WTC11 (cell line): ENCODE results near the gene NCOA1. TPM values are rescaled to one million over a fixed set of nuclear protein-coding genes. Genes with fewer than 3 reads are reported as not detected.

Source experiments
- ATAC-seq: fragments of 200-7000 bp; cut with Tn5 transposase; 2 replicates; pipeline ENCODE4 v1.10.0; 2021; ENCODE audit warnings: mild to moderate bottlenecking, moderate library complexity
- CTCF ChIA-PET: fragments of 300-600 bp; sonication (Branson Sonifier 250); formaldehyde crosslinking; loops from one replicate; lab custom pipeline; 2021; ENCODE audit warnings: antibody characterized with exemption; lab: Charles Lee
- POLR2A ChIA-PET: fragments of 350-600 bp; sonication (Branson Sonifier 250); formaldehyde crosslinking; loops from one replicate; lab custom pipeline; 2021; ENCODE audit warnings: antibody characterized with exemption; lab: Charles Lee
- DNase-seq: peaks from one replicate; pipeline ENCODE4 v3.0.0; 2021; ENCODE audit warnings: low spot score
- H3K27ac Mint-ChIP-seq: 2 replicates; pipeline ENCODE4 v1.8.0; 2021; ENCODE audit warnings: mixed read lengths
- H3K27me3 Mint-ChIP-seq: 2 replicates; pipeline ENCODE4 v1.8.0; 2021; ENCODE audit warnings: low read depth, mild to moderate bottlenecking, moderate library complexity, mixed read lengths
- H3K36me3 Mint-ChIP-seq: 2 replicates; pipeline ENCODE4 v1.8.0; 2021; ENCODE audit warnings: mixed read lengths
- H3K4me1 Mint-ChIP-seq: 2 replicates; pipeline ENCODE4 v1.8.0; 2022; ENCODE audit warnings: mixed read lengths
- H3K4me3 Mint-ChIP-seq: 2 replicates; pipeline ENCODE4 v1.8.0; 2021; ENCODE audit warnings: mild to moderate bottlenecking, moderate library complexity, mixed read lengths
- H3K9me3 Mint-ChIP-seq: 2 replicates; pipeline ENCODE4 v1.8.0; 2021; ENCODE audit warnings: mixed read lengths
- ATF1 ChIP-seq: sonication (generic); formaldehyde crosslinking; IDR thresholded peaks from 2 replicates; pipeline ENCODE4 v1.8.1; 2023; ENCODE audit warnings: mild to moderate bottlenecking, moderate library complexity, missing genetic modification reagents
- FOXK1 ChIP-seq: sonication (generic); formaldehyde crosslinking; IDR thresholded peaks from 2 replicates; pipeline ENCODE4 v1.8.0; 2022; ENCODE audit warnings: mild to moderate bottlenecking, moderate library complexity, missing genetic modification reagents
- GTF2I ChIP-seq: fragments of 250-450 bp; sonication (Bioruptor Pico); conservative IDR thresholded peaks from 2 replicates; pipeline ENCODE4 v1.4.0; 2021; ENCODE audit warnings: mild to moderate bottlenecking
- HMGA2 ChIP-seq: fragments of 250-450 bp; sonication (Bioruptor Pico); IDR thresholded peaks from 2 replicates; pipeline ENCODE4 v1.4.0; 2021; ENCODE audit warnings: mild to moderate bottlenecking, moderate library complexity
- NFATC4 ChIP-seq: fragments of 250-450 bp; sonication (Bioruptor Pico); IDR thresholded peaks from 2 replicates; pipeline ENCODE4 v1.9.0; 2021; ENCODE audit warnings: mild to moderate bottlenecking
- NR2C2 ChIP-seq: sonication (generic); formaldehyde crosslinking; IDR thresholded peaks from 2 replicates; pipeline ENCODE4 v1.8.0; 2022; ENCODE audit warnings: mild to moderate bottlenecking, missing genetic modification reagents
- OVOL2 ChIP-seq: fragments of 250-450 bp; sonication (Bioruptor Pico); IDR thresholded peaks from 2 replicates; pipeline ENCODE4 v1.9.0; 2021; ENCODE audit warnings: mild to moderate bottlenecking, borderline replicate concordance
- SP1 ChIP-seq: sonication (generic); formaldehyde crosslinking; conservative IDR thresholded peaks from 2 replicates; pipeline ENCODE4 v1.8.1; 2022; ENCODE audit warnings: missing genetic modification reagents
- TP53 ChIP-seq: sonication (generic); formaldehyde crosslinking; IDR thresholded peaks from 2 replicates; pipeline ENCODE4 v1.8.1; 2023; ENCODE audit warnings: mild to moderate bottlenecking, missing genetic modification reagents
- ZNF263 ChIP-seq: sonication (generic); formaldehyde crosslinking; IDR thresholded peaks from 2 replicates; pipeline ENCODE4 v1.8.1; 2022; ENCODE audit warnings: low read depth, mild to moderate bottlenecking, moderate library complexity, missing genetic modification reagents
- total RNA-seq: library from RNA; stranded (reverse); gene quantifications from 3 replicates; pipeline ENCODE4 v1.2.3, GENCODE V29; 2021
- TF ChIP-seq, protein P1 (sequence below): sonication (generic); formaldehyde crosslinking; IDR thresholded peaks from 2 replicates; pipeline ENCODE4 v1.8.0; 2022; ENCODE audit warnings: missing genetic modification reagents
- TF ChIP-seq, protein P2 (sequence below): sonication (generic); formaldehyde crosslinking; IDR thresholded peaks from 2 replicates; pipeline ENCODE4 v1.8.1; 2023; ENCODE audit warnings: mild to moderate bottlenecking, missing genetic modification reagents
- TF ChIP-seq, protein P3 (sequence below): sonication (generic); formaldehyde crosslinking; IDR thresholded peaks from 2 replicates; pipeline ENCODE4 v1.8.1; 2022; ENCODE audit warnings: mild to moderate bottlenecking, moderate library complexity, missing genetic modification reagents
- TF ChIP-seq, protein P4 (sequence below): fragments of 250-450 bp; sonication (Bioruptor Pico); IDR thresholded peaks from 2 replicates; pipeline ENCODE4 v1.9.0; 2021; ENCODE audit warnings: moderate library complexity, mild to moderate bottlenecking, inconsistent platforms, borderline replicate concordance
- TF ChIP-seq, protein P5 (sequence below): sonication (generic); formaldehyde crosslinking; conservative IDR thresholded peaks from 2 replicates; pipeline ENCODE4 v1.8.1; 2022; ENCODE audit warnings: mild to moderate bottlenecking, missing genetic modification reagents
- TF ChIP-seq, protein P6 (sequence below): sonication (generic); formaldehyde crosslinking; IDR thresholded peaks from 2 replicates; pipeline ENCODE4 v1.8.1; 2022; ENCODE audit warnings: mild to moderate bottlenecking, missing genetic modification reagents, moderate library complexity, borderline replicate concordance

Gene NCOA1
- total RNA-seq, 1 experiment from 2014 or later: 16.9 TPM

DNA sequence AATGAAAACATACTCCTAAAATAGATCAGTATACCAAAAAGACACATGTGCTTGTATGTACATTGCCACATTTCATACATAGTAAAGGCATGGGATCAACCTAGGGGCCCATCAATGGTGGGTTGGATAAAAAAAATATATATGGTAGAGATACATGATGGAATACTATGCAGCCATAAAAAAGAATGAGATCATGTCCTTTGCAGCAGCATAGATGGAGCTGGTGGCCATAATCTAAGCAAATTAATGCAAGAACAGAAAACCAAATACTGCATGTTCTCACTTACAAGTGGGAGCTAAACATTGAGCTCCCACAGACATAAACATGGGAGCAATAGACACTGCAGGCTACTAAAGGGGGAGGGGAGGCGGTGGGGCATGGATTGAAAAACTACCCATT lies 18.6 kb upstream of the NCOA1 start:
- ATAC-seq: no peak
- Mint-ChIP-seq H3K4me3 (no peak overlapping the region), H3K27me3 (no peaks in the 10 kb centered on the region; the same call in 1 of the 2 replicates), H3K27ac (no peak overlapping the region), H3K36me3 (no peaks in the 10 kb centered on the region), H3K9me3 (peaks cover 12% of the 10 kb centered on the region), H3K4me1 (peaks cover 5% of the 10 kb centered on the region)
- DNase-seq: no peak
- TF ChIP-seq, protein P1, sequence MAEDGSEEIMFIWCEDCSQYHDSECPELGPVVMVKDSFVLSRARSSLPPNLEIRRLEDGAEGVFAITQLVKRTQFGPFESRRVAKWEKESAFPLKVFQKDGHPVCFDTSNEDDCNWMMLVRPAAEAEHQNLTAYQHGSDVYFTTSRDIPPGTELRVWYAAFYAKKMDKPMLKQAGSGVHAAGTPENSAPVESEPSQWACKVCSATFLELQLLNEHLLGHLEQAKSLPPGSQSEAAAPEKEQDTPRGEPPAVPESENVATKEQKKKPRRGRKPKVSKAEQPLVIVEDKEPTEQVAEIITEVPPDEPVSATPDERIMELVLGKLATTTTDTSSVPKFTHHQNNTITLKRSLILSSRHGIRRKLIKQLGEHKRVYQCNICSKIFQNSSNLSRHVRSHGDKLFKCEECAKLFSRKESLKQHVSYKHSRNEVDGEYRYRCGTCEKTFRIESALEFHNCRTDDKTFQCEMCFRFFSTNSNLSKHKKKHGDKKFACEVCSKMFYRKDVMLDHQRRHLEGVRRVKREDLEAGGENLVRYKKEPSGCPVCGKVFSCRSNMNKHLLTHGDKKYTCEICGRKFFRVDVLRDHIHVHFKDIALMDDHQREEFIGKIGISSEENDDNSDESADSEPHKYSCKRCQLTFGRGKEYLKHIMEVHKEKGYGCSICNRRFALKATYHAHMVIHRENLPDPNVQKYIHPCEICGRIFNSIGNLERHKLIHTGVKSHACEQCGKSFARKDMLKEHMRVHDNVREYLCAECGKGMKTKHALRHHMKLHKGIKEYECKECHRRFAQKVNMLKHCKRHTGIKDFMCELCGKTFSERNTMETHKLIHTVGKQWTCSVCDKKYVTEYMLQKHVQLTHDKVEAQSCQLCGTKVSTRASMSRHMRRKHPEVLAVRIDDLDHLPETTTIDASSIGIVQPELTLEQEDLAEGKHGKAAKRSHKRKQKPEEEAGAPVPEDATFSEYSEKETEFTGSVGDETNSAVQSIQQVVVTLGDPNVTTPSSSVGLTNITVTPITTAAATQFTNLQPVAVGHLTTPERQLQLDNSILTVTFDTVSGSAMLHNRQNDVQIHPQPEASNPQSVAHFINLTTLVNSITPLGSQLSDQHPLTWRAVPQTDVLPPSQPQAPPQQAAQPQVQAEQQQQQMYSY (CRISPR knock-in tag): no peak
- 0 out of 2 replicates have a peak, but pooled peaks have one; percentile 28 for TF ChIP-seq GTF2I (CRISPR knock-in tag)
- ChIA-PET CTCF (no interaction called here), POLR2A (no interaction called here)

DNA sequence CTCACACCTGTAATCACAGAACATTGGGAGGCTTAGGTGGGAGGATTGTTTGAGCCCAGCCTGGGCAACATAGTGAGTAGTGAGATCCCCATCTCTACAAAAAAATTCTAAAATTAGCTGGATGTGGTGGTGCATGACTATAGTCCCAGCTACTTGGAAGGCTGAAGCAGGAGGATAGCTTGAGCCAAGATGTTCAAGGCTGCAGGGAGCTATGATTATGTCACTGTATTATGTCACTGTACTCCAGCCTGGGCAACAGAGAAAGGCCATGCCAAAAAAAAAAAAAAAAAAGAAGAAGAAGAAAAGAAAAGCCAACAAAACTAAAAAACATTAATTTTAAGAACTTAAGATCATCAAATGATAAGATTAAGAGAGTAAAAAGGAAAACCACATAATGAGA lies 17.4 kb upstream of the NCOA1 start:
- Mint-ChIP-seq H3K4me1 (no peaks in the 10 kb centered on the region), H3K4me3 (no peak overlapping the region), H3K36me3 (no peaks in the 10 kb centered on the region), H3K9me3 (peaks cover 9% of the 10 kb centered on the region), H3K27me3 (no peaks in the 10 kb centered on the region; the same call in 1 of the 2 replicates), H3K27ac (no peak overlapping the region)
- CTCF ChIA-PET: no interaction called here
- POLR2A ChIA-PET: no interaction called here
- ATAC-seq: no peak
- TF ChIP-seq, protein P2, sequence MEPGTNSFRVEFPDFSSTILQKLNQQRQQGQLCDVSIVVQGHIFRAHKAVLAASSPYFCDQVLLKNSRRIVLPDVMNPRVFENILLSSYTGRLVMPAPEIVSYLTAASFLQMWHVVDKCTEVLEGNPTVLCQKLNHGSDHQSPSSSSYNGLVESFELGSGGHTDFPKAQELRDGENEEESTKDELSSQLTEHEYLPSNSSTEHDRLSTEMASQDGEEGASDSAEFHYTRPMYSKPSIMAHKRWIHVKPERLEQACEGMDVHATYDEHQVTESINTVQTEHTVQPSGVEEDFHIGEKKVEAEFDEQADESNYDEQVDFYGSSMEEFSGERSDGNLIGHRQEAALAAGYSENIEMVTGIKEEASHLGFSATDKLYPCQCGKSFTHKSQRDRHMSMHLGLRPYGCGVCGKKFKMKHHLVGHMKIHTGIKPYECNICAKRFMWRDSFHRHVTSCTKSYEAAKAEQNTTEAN (CRISPR knock-in tag): no peak
- TF ChIP-seq, protein P3, sequence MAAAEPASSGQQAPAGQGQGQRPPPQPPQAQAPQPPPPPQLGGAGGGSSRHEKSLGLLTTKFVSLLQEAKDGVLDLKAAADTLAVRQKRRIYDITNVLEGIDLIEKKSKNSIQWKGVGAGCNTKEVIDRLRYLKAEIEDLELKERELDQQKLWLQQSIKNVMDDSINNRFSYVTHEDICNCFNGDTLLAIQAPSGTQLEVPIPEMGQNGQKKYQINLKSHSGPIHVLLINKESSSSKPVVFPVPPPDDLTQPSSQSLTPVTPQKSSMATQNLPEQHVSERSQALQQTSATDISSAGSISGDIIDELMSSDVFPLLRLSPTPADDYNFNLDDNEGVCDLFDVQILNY (CRISPR knock-in tag): no peak
- no peak for TF ChIP-seq SP1 (CRISPR knock-in tag)
- TF ChIP-seq, protein P4, sequence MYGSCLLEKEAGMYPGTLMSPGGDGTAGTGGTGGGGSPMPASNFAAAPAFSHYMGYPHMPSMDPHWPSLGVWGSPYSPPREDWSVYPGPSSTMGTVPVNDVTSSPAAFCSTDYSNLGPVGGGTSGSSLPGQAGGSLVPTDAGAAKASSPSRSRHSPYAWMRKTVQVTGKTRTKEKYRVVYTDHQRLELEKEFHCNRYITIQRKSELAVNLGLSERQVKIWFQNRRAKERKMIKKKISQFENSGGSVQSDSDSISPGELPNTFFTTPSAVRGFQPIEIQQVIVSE (CRISPR knock-in tag): no peak
- TF ChIP-seq NR2C2 (CRISPR knock-in tag): no peak
- no peak for TF ChIP-seq ZNF263 (CRISPR knock-in tag)
- no peak for TF ChIP-seq HMGA2 (CRISPR knock-in tag)
- TF ChIP-seq, protein P1 (CRISPR knock-in tag): no peak
- no peak for TF ChIP-seq NFATC4 (CRISPR knock-in tag)
- TF ChIP-seq ATF1 (CRISPR knock-in tag): no peak
- TF ChIP-seq, protein P5, sequence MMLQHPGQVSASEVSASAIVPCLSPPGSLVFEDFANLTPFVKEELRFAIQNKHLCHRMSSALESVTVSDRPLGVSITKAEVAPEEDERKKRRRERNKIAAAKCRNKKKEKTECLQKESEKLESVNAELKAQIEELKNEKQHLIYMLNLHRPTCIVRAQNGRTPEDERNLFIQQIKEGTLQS (CRISPR knock-in tag): no peak
- no peak for TF ChIP-seq FOXK1 (CRISPR knock-in tag)
- no peak for TF ChIP-seq OVOL2
- TF ChIP-seq, protein P6, sequence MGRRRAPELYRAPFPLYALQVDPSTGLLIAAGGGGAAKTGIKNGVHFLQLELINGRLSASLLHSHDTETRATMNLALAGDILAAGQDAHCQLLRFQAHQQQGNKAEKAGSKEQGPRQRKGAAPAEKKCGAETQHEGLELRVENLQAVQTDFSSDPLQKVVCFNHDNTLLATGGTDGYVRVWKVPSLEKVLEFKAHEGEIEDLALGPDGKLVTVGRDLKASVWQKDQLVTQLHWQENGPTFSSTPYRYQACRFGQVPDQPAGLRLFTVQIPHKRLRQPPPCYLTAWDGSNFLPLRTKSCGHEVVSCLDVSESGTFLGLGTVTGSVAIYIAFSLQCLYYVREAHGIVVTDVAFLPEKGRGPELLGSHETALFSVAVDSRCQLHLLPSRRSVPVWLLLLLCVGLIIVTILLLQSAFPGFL (CRISPR knock-in tag): no peak
- TF ChIP-seq TP53: no peak
- DNase-seq: no peak
